ENCODE data around the gene DNAH8.

DNA sequence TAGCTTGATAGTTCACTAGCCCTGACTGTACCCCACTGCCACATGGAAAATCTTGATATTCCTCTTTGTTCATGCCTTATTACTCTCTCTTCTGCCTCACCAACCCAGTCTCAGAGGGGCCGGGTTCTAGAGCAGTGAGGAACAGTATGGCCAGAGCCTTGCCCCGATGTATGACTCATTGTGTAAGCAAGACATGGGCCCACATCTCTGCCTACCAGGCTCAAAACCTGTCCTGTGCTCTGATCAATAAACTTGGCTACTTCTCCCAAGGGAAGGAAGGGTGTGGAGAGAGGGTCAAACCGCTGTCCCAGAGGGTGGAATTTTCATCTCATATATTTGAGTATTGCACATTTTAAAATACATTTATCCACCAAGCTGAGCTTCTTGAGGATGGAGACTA, 91.7 kb downstream of the DNAH8 start:
- no peak for TF ChIP-seq POLR2A (IDR thresholded peaks at IDR 0.05; ENCODE audit: low read length)
- TF ChIP-seq GATA1 (IDR thresholded peaks at IDR 0.05; ENCODE audit: low read depth, low read length), result no peak
